Muscle layer of colon (tissue), 2 donors: ENCODE results near the gene RB1.

Source experiments
- H3K27ac ChIP-seq: one replicate; pipeline ENCODE4 v1.7.0; 2013; ENCODE audit warnings: low read depth, mild to moderate bottlenecking, low read length, moderate library complexity
- H3K27me3 ChIP-seq, 2 donors: one replicate each; pipeline ENCODE4 v1.7.0; 2013; ENCODE audit warnings: low read length in 2 of 2, mild to moderate bottlenecking in 2 of 2; ENCODE audit not compliant: insufficient read depth in 2 of 2, control insufficient read depth in 1 of 2
- H3K36me3 ChIP-seq: one replicate; pipeline ENCODE4 v1.7.0; 2013; ENCODE audit warnings: mild to moderate bottlenecking, low read length; ENCODE audit not compliant: insufficient read depth
- H3K4me1 ChIP-seq: one replicate; pipeline ENCODE4 v1.7.0; 2013; ENCODE audit warnings: mild to moderate bottlenecking, low read length; ENCODE audit not compliant: insufficient read depth
- H3K4me3 ChIP-seq, 2 donors: one replicate each; pipeline ENCODE4 v1.7.0; 2013; ENCODE audit warnings: low read length in 2 of 2, low read depth in 1 of 2, mild to moderate bottlenecking in 1 of 2, moderate library complexity in 1 of 2
- H3K9ac ChIP-seq: one replicate; pipeline ENCODE4 v1.7.0; 2013; ENCODE audit warnings: low read length
- H3K9me3 ChIP-seq: one replicate; pipeline ENCODE4 v1.7.0; 2013; ENCODE audit warnings: mild to moderate bottlenecking, low read length
- donor health status: abdominal sarcoma.
- donor health status: Adenocarcinoma of cecum.

The RB1 gene

DNA sequence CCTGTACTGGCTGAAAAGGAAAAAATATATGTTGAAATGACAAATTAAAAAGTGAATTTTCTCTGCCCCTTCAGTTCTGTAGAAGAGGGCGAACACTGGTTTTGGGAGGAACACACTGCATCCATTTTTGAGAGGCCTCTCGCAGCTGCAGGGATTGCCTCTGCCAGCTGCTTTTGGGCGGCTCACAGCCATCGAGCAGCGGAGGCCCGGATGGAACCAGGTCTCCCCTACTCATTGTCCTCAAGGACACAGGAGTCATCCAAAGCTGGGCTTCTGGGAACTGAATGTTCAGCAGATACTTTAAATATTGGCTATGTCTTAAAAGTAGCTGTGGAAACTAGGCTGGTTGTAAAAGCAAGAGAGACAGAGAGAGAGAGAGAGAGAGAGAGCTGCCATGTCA, 212.2 kb downstream of the RB1 start:
- Histone ChIP-seq H3K4me3 (no peak overlapping the region), H3K27me3 (no peaks in the 10 kb centered on the region), H3K9ac (no peak overlapping the region), H3K27ac (no peak overlapping the region), H3K36me3 (no peaks in the 10 kb centered on the region), H3K4me1 (no peaks in the 10 kb centered on the region), H3K9me3 (no peaks in the 10 kb centered on the region)

DNA sequence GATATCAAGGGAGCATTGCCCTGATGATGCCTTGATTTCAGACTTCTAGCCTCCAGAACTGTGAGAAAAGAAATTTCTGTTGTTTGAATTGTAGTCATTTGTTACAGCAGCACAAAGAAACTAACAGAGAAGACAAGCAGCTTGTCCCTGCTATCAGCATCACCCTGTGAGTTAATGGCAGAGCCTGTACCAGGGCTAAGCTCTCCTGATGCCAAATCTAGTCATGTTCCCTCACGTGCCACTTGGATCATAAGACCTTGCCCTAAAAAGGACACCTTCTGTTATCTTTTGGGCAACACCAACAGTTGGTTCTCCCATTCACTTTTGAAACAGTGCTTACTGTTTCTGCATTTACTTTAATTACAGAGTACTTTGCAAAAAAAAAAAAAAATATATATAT, 214.5 kb downstream of the RB1 start:
- no peaks in the 10 kb centered on the region for H3K27me3 ChIP-seq
- H3K27ac ChIP-seq = no peak overlapping the region
- no peaks in the 10 kb centered on the region for H3K36me3 ChIP-seq
- no peak overlapping the region for H3K9ac ChIP-seq
- H3K4me1 ChIP-seq = no peaks in the 10 kb centered on the region
- no peaks in the 10 kb centered on the region for H3K9me3 ChIP-seq
- H3K4me3 ChIP-seq = no peak overlapping the region

DNA sequence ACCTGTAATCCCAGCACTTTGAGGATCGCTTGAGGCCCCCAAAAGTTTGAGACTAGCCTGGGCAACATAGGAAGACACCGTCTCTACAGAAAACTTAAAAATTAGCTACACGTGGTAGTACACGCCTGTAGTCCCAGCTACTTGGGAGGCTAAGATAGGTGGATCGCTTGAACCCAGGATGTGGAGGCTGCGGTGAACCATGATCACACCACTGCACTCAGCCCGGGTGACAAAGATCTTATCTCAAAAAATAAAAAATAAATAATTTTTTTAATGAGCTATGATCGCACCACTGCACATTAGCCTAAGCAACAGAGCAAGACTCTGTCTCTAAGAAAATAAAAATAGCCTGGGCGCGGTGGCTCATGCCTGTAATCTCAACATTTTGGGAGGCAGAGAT, 222.7 kb downstream of the RB1 start:
- no peaks in the 10 kb centered on the region for H3K9me3 ChIP-seq
- no peak overlapping the region for H3K27ac ChIP-seq
- no peaks in the 10 kb centered on the region for H3K27me3 ChIP-seq
- no peak overlapping the region for H3K9ac ChIP-seq
- no peaks in the 10 kb centered on the region for H3K36me3 ChIP-seq
- H3K4me3 ChIP-seq = no peak overlapping the region
- H3K4me1 ChIP-seq = peaks cover 2% of the 10 kb centered on the region

DNA sequence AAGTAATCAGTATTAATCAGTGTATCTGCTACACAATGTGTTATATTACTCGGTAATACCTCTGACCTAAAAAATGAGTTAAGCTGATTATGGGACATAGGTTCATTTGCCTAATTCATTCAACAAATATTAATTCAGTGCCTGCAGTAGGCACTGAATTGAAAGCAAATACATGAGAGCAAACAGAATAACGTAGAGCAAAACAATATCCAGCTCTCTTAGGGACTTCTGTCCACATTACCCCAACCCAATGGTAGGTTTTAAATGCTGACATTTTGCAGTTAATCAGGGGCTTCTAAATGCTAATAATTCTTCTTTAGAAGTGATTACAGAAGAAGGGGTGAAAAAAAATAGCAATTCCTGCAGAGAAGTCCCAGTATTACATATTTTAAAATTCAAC, 224.4 kb downstream of the RB1 start:
- no peak overlapping the region for H3K4me3 ChIP-seq
- no peaks in the 10 kb centered on the region for H3K27me3 ChIP-seq
- H3K36me3 ChIP-seq = no peaks in the 10 kb centered on the region
- no peak overlapping the region for H3K9ac ChIP-seq
- H3K9me3 ChIP-seq = no peaks in the 10 kb centered on the region
- no peak overlapping the region for H3K27ac ChIP-seq
- peaks cover 7% of the 10 kb centered on the region for H3K4me1 ChIP-seq

DNA sequence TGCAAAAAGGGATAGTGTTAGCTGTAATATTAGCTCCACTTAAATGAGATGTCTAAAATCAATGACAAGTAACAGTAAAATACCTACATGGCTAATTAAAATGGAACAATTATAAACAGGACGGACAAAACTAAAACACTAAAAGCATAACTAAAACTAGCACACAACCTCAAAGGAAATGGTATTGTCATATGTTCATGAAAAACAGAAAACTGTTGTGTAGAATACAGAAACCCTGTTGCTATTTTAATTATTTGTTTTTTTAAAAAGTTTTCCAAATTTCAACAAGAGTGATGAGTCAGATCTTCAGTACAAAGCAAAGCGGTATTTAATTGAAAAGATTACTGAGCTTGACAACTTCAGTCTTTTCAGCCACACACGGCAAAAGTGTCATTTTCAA, 225.2 kb downstream of the RB1 start:
- no peaks in the 10 kb centered on the region for H3K27me3 ChIP-seq
- no peaks in the 10 kb centered on the region for H3K36me3 ChIP-seq
- H3K9me3 ChIP-seq = no peaks in the 10 kb centered on the region
- no peak overlapping the region for H3K27ac ChIP-seq
- peaks cover 13% of the 10 kb centered on the region for H3K4me1 ChIP-seq
- no peak overlapping the region for H3K9ac ChIP-seq
- no peak overlapping the region for H3K4me3 ChIP-seq

DNA sequence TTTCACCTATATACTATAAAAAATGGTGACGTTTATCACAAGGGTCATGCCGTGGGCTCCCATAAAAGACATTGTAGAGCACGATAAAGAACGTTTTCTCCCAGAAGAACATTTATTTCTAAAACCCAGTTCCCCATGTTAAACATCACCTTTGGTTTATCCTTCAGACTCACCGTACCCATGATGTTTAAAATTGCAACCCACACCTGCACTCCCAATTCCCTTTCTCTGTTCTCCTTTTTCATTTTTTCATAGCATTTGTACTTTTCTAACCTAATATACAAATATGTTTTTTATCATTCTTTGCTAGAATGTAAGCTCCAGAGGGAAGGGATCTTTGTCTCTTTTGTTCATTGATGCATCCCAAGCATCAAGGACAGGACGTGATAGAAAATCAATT, 227.3 kb downstream of the RB1 start:
- Histone ChIP-seq H3K27ac (no peak overlapping the region), H3K36me3 (no peaks in the 10 kb centered on the region), H3K4me1 (peaks cover 16% of the 10 kb centered on the region), H3K9ac (no peak overlapping the region), H3K9me3 (no peaks in the 10 kb centered on the region), H3K27me3 (no peaks in the 10 kb centered on the region), H3K4me3 (no peak overlapping the region)
